ENCODE results near the gene LIPN. TPM values are rescaled to one million over a fixed set of nuclear protein-coding genes. Genes with fewer than 3 reads are reported as not detected.

The LIPN gene
- total and polyA plus RNA-seq, 2 of the 8 experiments (the other 6 are each of a cell fraction or from before 2014, with no cell fraction given), result not detected

DNA sequence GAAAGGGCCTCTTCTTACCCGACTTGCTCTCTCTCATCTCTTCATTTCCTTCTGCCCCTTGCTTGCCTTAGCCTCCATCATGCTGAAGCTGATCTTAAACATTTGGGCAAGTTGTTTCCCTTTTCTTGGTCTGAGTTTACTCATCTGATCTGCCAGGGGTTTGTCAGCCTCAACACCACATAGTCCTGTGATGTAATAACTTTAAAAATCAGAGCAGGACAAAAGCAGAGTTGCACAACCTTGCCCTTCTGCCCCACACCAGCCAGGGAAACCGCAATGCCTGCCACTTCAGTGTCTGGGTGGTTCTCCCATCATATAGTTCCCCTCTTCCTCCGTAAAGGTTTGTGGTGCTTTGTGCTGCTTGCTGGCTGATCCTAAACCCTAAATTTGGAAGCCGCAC is 32.8 kb downstream of the LIPN start:
- Histone ChIP-seq H2BK12ac (ENCODE audit: low read depth, low read length) (no peak overlapping the region), H2BK20ac (ENCODE audit: low read length) (no peak overlapping the region), H2BK120ac (replicated peaks; ENCODE audit: low read depth, low read length) (no peak overlapping the region), H3K56ac (replicated peaks; ENCODE audit: insufficient read length, low read depth, low read length) (no peak overlapping the region), H3K4ac (replicated peaks; ENCODE audit: insufficient read length, low read depth, low read length) (no peak overlapping the region), H3K4me2 (ENCODE audit: insufficient read depth in 1 of 2, low read depth in 2 of 2, low read length in 2 of 2) (no peak overlapping the region), H3K36me3 (ENCODE audit: control insufficient read depth in 2 of 4, insufficient read depth in 4 of 4, low read length in 3 of 4) (no peaks in the 10 kb centered on the region), H4K91ac (replicated peaks; ENCODE audit: insufficient read length, low read length) (no peak overlapping the region), H3K27me3 (replicated peaks in 1 of 4; ENCODE audit: control insufficient read depth in 3 of 4, extremely low read depth in 1 of 4, insufficient read depth in 3 of 4, low read length in 3 of 4) (no peaks in the 10 kb centered on the region), H3K14ac (ENCODE audit: insufficient read length) (no peak overlapping the region), H3K23me2 (ENCODE audit: low read depth, low read length) (no peaks in the 10 kb centered on the region), H3K9ac (replicated peaks in 1 of 4; ENCODE audit: extremely low read depth in 1 of 4, low read depth in 3 of 4, low read length in 3 of 4) (no peak overlapping the region), H2BK15ac (ENCODE audit: low read length) (no peak overlapping the region), H3K27ac (ENCODE audit: low read depth, low read length) (no peak overlapping the region), H2AK5ac (ENCODE audit: low read depth, low read length) (no peak overlapping the region), H3K79me1 (ENCODE audit: low read depth, low read length) (no peaks in the 10 kb centered on the region), H4K8ac (ENCODE audit: extremely low read depth, insufficient read depth, low read length) (no peak overlapping the region), H3K18ac (ENCODE audit: extremely low read depth, low read length) (no peak overlapping the region), H3K23ac (ENCODE audit: insufficient read length) (no peak overlapping the region), H3K79me2 (ENCODE audit: control insufficient read depth in 1 of 2, insufficient read depth in 2 of 2, low read length in 2 of 2) (no peaks in the 10 kb centered on the region), H2AFZ (ENCODE audit: low read length) (no peak overlapping the region; the same call in 1 of the 2 replicates), H3K4me1 (replicated peaks in 1 of 4; ENCODE audit: control insufficient read depth in 3 of 4, insufficient read depth in 4 of 4, low read length in 3 of 4) (no peaks in the 10 kb centered on the region), H3K9me3 (ENCODE audit: insufficient read depth in 2 of 2, low read depth in 1 of 2, low read length in 1 of 2) (no peaks in the 10 kb centered on the region), H4K20me1 (replicated peaks in 1 of 2; ENCODE audit: control insufficient read depth in 1 of 2, insufficient read depth in 2 of 2, low read length in 2 of 2) (no peaks in the 10 kb centered on the region), H4K5ac (ENCODE audit: insufficient read length, low read depth, low read length) (no peak overlapping the region), H2BK5ac (ENCODE audit: low read depth, low read length) (no peak overlapping the region), H3K4me3 (ENCODE audit: extremely low read depth in 1 of 4, insufficient read depth in 2 of 4, low read depth in 3 of 4, low read length in 4 of 4) (no peak overlapping the region)
- DNase-seq (ENCODE audit: low read depth in 1 of 2, low spot score in 2 of 2), result no peak
- 87% methylated on average over 4 of the region's 4 CpGs; no CpG with 5 or more reads in 1 of the 2 experiments for WGBS, 2 experiments (ENCODE audit: extremely low coverage in 1 of 2, insufficient coverage in 1 of 2, insufficient read length in 1 of 2, insufficient replicate concordance in 2 of 2, low coverage in 1 of 2, low lambda C conversion rate in 2 of 2, missing lambda C conversion rate in 1 of 2)
- TF ChIP-seq CHD2 (IDR thresholded peaks at IDR 0.05; ENCODE audit: low read length), result no peak
- no peak for TF ChIP-seq NANOG (IDR thresholded peaks at IDR 0.05; ENCODE audit: insufficient read depth, low read depth, low read length, poor library complexity, severe bottlenecking)
- TF ChIP-seq BCL11A (IDR thresholded peaks at IDR 0.05; ENCODE audit: low read depth in 2 of 2, low read length in 2 of 2), result no peak
- no peak for TF ChIP-seq CBX8 (IDR thresholded peaks at IDR 0.05; ENCODE audit: borderline replicate concordance, low read depth, low read length)
- ChIA-PET POLR2A (ENCODE audit: partially characterized antibody) (no interaction called here), CTCF (ENCODE audit: partially characterized antibody) (interaction anchor here (1.0 to 2.4 kb wide), 7 partner anchors 16 to 195 kb away, joined by 3 to 28 read pairs (median 6); no protein-coding TSS in a partner anchor)
- no peak for FAIRE-seq
